BLaER1 (cell line): ENCODE measurements around the gene CST5.
"Not testable (repeated sequence)": the region's sequence is repeated elsewhere in the genome, so short reads cannot be mapped to it uniquely, and the experiment has no call there.

Experiments used
- H3K27ac ChIP-seq: shearing (Covaris generic); formaldehyde crosslinking; 2 replicates; pipeline ENCODE4 v1.8.1; 2022
- H3K27me3 ChIP-seq: shearing (Covaris generic); formaldehyde crosslinking; 2 replicates; pipeline ENCODE4 v1.8.1; 2022
- H3K36me3 ChIP-seq: shearing (Covaris generic); formaldehyde crosslinking; 2 replicates; pipeline ENCODE4 v1.8.1; 2022
- H3K4me1 ChIP-seq: shearing (Covaris generic); formaldehyde crosslinking; 2 replicates; pipeline ENCODE4 v1.8.1; 2022
- H3K4me2 ChIP-seq: shearing (Covaris generic); formaldehyde crosslinking; 2 replicates; pipeline ENCODE4 v1.8.1; 2022
- H3K4me3 ChIP-seq: shearing (Covaris generic); formaldehyde crosslinking; 2 replicates; pipeline ENCODE4 v1.8.1; 2022
- H3K9ac ChIP-seq: shearing (Covaris generic); formaldehyde crosslinking; 2 replicates; pipeline ENCODE4 v1.8.1; 2022
- H3K9me3 ChIP-seq: shearing (Covaris generic); formaldehyde crosslinking; 2 replicates; pipeline ENCODE4 v1.8.1; 2022
- H4K20me1 ChIP-seq: shearing (Covaris generic); formaldehyde crosslinking; 2 replicates; pipeline ENCODE4 v1.8.1; 2022
- Cebpa-rat ChIP-seq: shearing (Covaris generic); IDR thresholded peaks from 2 replicates; pipeline ENCODE4 v1.8.1; 2022

The CST5 gene

GRCh38 chr20:23856736-23857135 lies 22.8 kb downstream of the CST5 start:
- H3K27ac ChIP-seq, result no peak overlapping the region
- H3K9me3 ChIP-seq, result no peaks in the 10 kb centered on the region
- no peaks in the 10 kb centered on the region for H4K20me1 ChIP-seq
- peaks cover 7% of the 10 kb centered on the region; the same call in 1 of the 2 replicates for H3K4me1 ChIP-seq
- H3K9ac ChIP-seq, result no peak overlapping the region
- TF ChIP-seq Cebpa-rat, result no peak
- H3K4me2 ChIP-seq, result no peak overlapping the region
- H3K27me3 ChIP-seq, result no peaks in the 10 kb centered on the region
- H3K4me3 ChIP-seq, result no peak overlapping the region
- H3K36me3 ChIP-seq, result no peaks in the 10 kb centered on the region

- Histone ChIP-seq H3K9me3 (no peaks in the 10 kb centered on the region), H4K20me1 (no peaks in the 10 kb centered on the region), H3K4me2 (no peak overlapping the region), H3K27me3 (no peaks in the 10 kb centered on the region), H3K9ac (no peak overlapping the region), H3K4me1 (peaks cover 7% of the 10 kb centered on the region; the same call in 1 of the 2 replicates), H3K27ac (no peak overlapping the region), H3K36me3 (no peaks in the 10 kb centered on the region), H3K4me3 (no peak overlapping the region)
- no peak for TF ChIP-seq Cebpa-rat
Measured at GRCh38 chr20:23856226-23856625, 23.3 kb downstream of the CST5 start.

- Histone ChIP-seq H3K4me1 (no peaks in the 10 kb centered on the region), H3K36me3 (no peaks in the 10 kb centered on the region), H3K4me3 (no peak overlapping the region), H3K4me2 (no peak overlapping the region), H3K9me3 (no peaks in the 10 kb centered on the region), H4K20me1 (no peaks in the 10 kb centered on the region), H3K27me3 (no peaks in the 10 kb centered on the region), H3K27ac (no peak overlapping the region), H3K9ac (no peak overlapping the region)
- TF ChIP-seq Cebpa-rat, result no peak
Measured at GRCh38 chr20:23841693-23842092, 37.9 kb downstream of the CST5 start.

GRCh38 chr20:23835716-23836115 lies 43.8 kb downstream of the CST5 start:
- no peak for TF ChIP-seq Cebpa-rat
- H4K20me1 ChIP-seq, result no peaks in the 10 kb centered on the region
- no peaks in the 10 kb centered on the region for H3K9me3 ChIP-seq
- no peaks in the 10 kb centered on the region for H3K27me3 ChIP-seq
- H3K27ac ChIP-seq, result no peak overlapping the region
- H3K36me3 ChIP-seq, result no peaks in the 10 kb centered on the region
- H3K4me1 ChIP-seq, result peaks cover 6% of the 10 kb centered on the region; the same call in 1 of the 2 replicates
- H3K4me3 ChIP-seq, result no peak overlapping the region
- H3K4me2 ChIP-seq, result no peak overlapping the region
- H3K9ac ChIP-seq, result no peak overlapping the region

- H3K36me3 ChIP-seq, result no peaks in the 10 kb centered on the region
- H3K4me2 ChIP-seq, result no peak overlapping the region
- no peak overlapping the region for H3K27ac ChIP-seq
- H4K20me1 ChIP-seq, result no peaks in the 10 kb centered on the region
- no peaks in the 10 kb centered on the region for H3K9me3 ChIP-seq
- H3K9ac ChIP-seq, result no peak overlapping the region
- no peak for TF ChIP-seq Cebpa-rat
- H3K4me3 ChIP-seq, result no peak overlapping the region
- no peaks in the 10 kb centered on the region for H3K27me3 ChIP-seq
- peaks cover 6% of the 10 kb centered on the region; the same call in 1 of the 2 replicates for H3K4me1 ChIP-seq
Measured at GRCh38 chr20:23832775-23833513, 46.6 kb downstream of the CST5 start.

- H3K36me3 ChIP-seq, H3K27me3 ChIP-seq, H3K9ac ChIP-seq, H3K4me3 ChIP-seq, H3K9me3 ChIP-seq, H3K4me1 ChIP-seq, H3K27ac ChIP-seq, H4K20me1 ChIP-seq, H3K4me2 ChIP-seq: not testable (repeated sequence)
Measured at GRCh38 chr20:23831961-23832360, 47.6 kb downstream of the CST5 start.

GRCh38 chr20:23826541-23827021 lies 53.0 kb downstream of the CST5 start, which contains the start of gene CST2:
CST2 (minus strand) TSS chr20:23826729; CDS start chr20:23826660, 69 bp downstream.
- peaks cover 30% of the 10 kb centered on the region for H3K4me1 ChIP-seq
- H3K9me3 ChIP-seq, result no peaks in the 10 kb centered on the region
- no peak within 1 kb of the TSS for H3K4me3 ChIP-seq
- no peak within 1 kb of the TSS for H3K9ac ChIP-seq
- TF ChIP-seq Cebpa-rat, result no peak
- H3K27ac ChIP-seq, result no peak within 1 kb of the TSS
- no peaks in the 10 kb centered on the region for H3K36me3 ChIP-seq
- H4K20me1 ChIP-seq, result no peaks in the 10 kb centered on the region
- H3K27me3 ChIP-seq, result no peaks in the 10 kb centered on the region
- H3K4me2 ChIP-seq, result no peak within 1 kb of the TSS
